ENCODE data around the gene KRT13.

The KRT13 gene

GRCh38 chr17:41494524-41494923, 10.9 kb downstream of the KRT13 start:
- DNase-seq (ENCODE audit: low spot score) = no peak

- no peak for DNase-seq (ENCODE audit: low spot score)
Observed at GRCh38 chr17:41492771-41493170, 12.6 kb downstream of the KRT13 start.

DNA sequence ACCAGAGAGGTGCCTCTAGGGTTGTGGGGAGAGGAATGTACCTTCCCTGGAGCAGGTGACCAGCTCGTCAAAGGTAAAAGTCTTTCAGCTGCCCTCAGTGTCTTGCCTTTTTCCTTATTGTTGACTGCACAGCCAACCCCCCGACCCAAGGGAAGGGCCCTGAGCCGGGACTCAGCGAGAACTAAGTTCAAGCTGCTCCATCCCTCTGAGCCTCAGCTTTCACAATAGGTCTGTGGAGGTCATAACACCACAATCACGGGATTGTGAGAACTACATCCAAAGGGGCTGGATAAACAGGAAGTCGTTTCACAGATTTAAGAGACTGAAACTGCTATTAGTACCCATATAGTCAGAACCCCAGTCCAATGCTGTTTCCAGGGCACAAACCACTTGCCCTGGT, 13.1 kb downstream of the KRT13 start:
- DNase-seq (ENCODE audit: low spot score) = no peak

DNA sequence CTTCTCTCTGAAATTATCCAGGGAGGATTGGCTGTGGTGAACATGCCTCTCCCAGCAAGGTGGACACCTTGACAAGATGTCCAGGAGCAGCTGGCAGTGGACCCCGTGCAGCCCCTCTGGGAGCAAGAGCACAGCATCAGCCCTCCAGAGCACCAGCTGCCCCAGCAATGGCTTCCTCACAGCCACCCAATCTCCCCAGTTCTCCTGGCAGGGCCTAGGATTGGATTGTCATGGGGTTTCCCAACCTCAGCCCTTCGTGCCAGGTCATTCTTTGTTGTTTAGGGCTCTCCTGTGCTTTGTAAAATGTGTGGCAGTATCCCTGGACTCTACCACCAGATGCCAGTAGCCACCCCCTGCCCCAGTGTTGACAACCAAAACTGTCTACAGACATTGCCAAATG, 13.9 kb downstream of the KRT13 start:
- no peak for DNase-seq (ENCODE audit: low spot score)

GRCh38 chr17:41490000-41490990, 15.1 kb downstream of the KRT13 start:
- DNase-seq (ENCODE audit: low spot score) = no peak

GRCh38 chr17:41489531-41489930, 15.9 kb downstream of the KRT13 start, which contains the start of gene KRT36:
KRT36 (minus strand) TSS chr17:41489910; CDS start chr17:41489864, 46 bp downstream.
- DNase-seq (ENCODE audit: low spot score) = no peak

GRCh38 chr17:41486809-41487530, 18.4 kb downstream of the KRT13 start:
- DNase-seq (ENCODE audit: low spot score) = no peak

DNA sequence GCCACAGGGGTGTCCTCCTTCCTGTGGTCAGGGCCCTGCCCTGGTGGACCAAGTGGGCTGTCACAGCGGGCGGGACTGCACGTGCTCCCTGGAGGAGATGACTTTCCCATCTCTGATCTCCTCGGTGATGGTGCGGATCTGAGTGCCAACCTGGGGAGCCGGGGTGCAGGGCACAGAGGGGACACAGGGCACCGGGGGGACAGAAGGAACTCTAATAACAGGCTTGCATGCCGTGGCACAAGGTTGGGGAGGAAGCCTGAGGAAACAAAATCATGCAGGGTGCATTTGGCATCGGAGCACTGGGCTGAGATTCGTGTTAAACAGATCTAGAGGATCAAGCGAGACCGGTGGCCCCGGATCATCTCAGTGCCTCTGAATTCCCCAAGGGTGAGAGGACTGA, 19.1 kb downstream of the KRT13 start:
- DNase-seq (ENCODE audit: low spot score) = no peak

GRCh38 chr17:41484920-41485904, 20.2 kb downstream of the KRT13 start:
- DNase-seq (ENCODE audit: low spot score) = no peak

GRCh38 chr17:41483991-41484826, 21.2 kb downstream of the KRT13 start:
- no peak for DNase-seq (ENCODE audit: low spot score)

DNA sequence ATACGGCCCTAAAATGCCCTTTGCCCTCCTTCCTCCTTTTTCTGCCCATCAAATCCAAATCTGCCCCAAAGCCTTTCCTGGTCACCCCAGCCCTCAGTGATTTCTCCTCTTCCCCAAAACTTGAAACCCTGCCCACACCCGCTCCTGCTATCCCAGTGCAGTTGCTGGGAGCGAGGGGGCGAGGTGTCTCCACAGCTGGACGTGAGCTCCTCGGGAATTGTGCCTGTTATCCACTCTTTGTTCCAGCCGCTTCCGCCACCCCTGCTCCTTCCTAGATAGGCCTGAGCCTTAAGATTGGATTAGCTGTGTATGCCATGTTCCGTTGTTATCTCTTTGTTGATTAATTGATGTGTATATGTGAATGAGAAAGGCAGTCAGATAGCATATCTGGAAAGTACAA, 21.9 kb downstream of the KRT13 start:
- DNase-seq (ENCODE audit: low spot score) = no peak

DNA sequence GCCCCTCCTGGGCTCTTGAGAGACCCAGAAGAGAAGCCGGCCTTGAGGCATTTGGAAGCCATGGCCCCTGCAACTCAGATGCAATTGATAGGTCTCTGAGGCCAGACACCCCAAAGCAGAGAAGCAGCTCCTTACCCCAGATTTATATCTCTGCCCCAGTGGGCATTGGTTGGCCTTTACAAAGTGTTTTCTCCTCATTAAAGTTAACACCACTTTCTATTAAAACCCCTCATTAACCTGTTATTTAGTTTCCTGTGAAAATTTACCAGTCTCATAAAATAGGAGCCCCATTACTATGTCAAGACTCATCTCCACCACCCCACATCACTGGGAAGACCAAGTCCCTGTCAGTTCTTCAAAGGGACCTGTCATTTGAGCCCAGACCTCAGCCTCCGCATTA, 24.4 kb downstream of the KRT13 start, which contains the start of gene KRT35:
KRT35 (minus strand) TSS at position 116 of the 400 bp plus-strand sequence; CDS start at position 62, 54 bp downstream.
- no peak for DNase-seq (ENCODE audit: low spot score)

GRCh38 chr17:41480581-41480980, 24.8 kb downstream of the KRT13 start:
- no peak for DNase-seq (ENCODE audit: low spot score)

- DNase-seq (ENCODE audit: low spot score) = no peak
Observed at GRCh38 chr17:41480136-41480535, 25.3 kb downstream of the KRT13 start.

DNA sequence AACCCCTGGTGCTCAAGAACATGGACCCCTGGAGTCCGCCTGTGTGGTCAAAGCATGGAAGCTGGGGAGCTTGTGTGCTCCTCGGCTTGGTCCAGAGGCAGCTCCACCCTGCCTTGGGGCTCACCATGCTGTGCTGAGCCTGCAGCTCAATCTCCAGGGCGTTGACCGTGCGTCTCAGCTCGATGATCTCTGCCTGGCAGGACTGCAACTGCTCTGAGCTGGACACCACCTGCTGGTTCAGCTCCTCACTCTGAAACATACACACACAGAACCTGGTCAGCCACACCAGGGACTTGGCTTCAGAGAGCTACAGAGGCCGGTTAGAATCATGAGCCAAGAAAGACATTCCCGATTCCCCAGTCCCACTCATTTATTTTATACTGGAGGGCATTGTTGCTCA, 27.2 kb downstream of the KRT13 start:
- no peak for DNase-seq (ENCODE audit: low spot score)

- DNase-seq (ENCODE audit: low spot score) = no peak
Observed at GRCh38 chr17:41476866-41477815, 28.3 kb downstream of the KRT13 start.

DNA sequence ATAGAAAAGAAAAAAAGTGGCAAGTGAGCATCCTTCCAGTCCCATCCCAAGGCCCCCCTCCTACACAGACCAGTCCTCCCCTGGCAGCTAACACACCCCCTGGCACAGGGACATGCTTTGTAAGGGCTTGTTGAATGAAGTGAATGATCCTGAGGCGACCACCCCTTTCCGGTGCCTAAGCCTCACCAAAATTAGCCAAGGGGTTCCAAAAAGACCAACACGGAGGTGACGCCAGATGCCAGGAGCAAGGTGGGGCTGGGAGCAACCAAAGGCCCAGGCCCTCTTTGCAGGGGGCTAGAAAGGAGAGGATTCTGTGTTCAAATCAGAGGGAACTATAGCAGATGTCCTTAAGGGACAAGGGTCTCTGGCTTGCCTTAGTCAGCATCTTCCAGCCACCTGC, 30.0 kb downstream of the KRT13 start:
- no peak for DNase-seq (ENCODE audit: low spot score)

DNA sequence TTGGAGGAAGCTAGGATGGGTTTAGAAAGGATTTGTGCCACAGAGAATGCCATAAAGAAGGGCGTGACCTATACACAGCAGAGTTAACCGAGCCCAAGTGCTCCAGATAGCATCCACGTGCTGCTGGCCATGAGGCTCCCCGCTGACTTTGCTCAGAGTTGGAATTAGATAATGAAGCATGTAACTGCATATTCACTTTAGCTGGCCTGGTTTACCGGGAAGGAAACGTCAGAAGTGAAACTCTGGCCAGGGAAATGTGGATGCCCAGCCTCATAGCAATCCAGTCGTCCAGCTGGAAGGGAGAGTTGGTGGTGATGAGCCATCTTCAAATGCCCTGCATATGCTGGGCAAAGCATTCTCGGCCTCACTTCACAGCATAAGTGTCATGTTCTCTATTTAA, 30.5 kb downstream of the KRT13 start:
- no peak for DNase-seq (ENCODE audit: low spot score)

DNA sequence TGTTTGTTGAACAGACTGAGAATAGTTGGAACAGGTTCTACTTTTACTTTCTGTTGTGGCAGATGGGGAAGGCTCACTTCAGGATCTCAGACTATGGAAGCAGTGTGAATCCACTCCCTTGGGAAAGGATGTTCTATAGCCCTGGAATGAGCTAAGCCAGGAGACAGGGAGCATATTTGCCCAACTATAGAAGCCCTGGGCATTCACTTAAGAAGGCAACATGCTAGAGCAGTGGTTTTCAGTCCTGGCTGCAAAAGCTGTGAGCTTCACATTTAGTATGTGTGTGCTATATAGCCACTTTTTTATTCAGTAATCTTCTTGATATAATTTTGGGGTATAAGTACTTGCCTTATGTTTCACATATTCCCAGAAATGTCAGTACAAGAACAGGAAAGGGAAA, 37.1 kb downstream of the KRT13 start:
- no peak for DNase-seq (ENCODE audit: low spot score)

DNA sequence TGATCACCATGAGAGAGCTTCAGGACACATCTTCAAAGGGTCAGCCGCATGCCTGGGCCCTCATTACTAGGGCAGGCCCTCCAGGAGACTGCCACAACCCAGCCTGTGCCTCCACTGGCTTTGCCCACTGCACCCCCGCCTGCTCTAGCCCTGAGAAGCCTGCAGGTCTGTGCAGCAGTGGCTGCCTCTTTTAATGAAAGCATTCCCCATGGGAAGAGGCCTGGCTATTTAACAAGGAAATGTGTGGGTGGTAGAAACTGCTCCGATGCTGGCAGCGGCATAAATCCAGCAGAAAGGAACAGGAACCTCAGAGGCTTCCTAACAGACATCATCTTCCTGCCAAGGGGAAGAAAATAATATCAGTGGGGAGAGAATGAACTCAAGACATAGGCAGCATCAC, 37.9 kb downstream of the KRT13 start:
- DNase-seq (ENCODE audit: low spot score) = no peak
